NCI-H345 (cell line): ENCODE results near the gene AFF4.
A peak's percentile ranks its signal among the peaks of the same experiment; 100 is the strongest.

Experiments
- DNase-seq: peaks from one replicate; lab custom pipeline; 2025; lab: John Stamatoyannopoulos, UW

Gene AFF4

DNA sequence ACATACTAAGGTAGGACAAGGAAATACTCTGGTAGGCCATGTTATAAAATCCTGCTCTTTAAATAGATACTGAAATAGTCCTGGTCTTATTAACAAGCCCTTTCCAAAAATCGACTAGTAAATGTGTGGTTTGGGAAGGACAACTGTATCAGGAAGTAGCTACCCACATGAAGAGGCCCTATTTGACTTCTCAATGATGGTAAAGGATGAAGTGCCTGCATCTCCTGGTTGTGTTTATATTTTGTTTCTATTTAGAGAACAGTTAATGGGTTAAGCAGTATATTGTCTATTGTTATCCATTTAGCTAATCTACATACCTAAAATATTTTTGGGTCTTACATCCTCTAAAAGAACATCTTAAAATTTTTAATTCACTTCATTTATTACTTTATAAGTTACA, 109.6 kb downstream of the AFF4 start:
- DNase-seq, result no peak

DNA sequence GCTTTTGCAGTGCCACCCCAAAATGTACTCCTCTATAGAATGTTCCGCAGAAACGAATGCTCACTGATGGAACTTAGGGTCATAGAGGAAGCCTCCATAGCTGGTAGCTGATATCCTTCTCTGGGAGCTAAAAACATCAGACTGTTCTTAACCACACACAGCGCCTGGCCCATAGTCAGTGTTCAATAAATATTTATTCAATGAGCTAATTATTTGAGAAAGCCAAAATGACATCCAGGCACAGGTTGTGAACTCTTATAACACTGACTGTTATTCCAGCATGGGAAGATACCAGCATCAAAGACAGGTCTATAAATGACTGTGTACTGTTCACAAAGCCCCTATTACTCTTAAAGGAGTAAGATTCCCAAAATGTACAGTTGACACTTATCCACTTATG, 110.1 kb downstream of the AFF4 start:
- DNase-seq, result no peak

- DNase-seq, result no peak
Observed at GRCh38 chr5:132850066-132850465, 113.4 kb downstream of the AFF4 start.

- DNase-seq, result no peak
Observed at GRCh38 chr5:132849347-132849746, 114.1 kb downstream of the AFF4 start.

GRCh38 chr5:132848270-132848669, 115.2 kb downstream of the AFF4 start:
- no peak for DNase-seq

DNA sequence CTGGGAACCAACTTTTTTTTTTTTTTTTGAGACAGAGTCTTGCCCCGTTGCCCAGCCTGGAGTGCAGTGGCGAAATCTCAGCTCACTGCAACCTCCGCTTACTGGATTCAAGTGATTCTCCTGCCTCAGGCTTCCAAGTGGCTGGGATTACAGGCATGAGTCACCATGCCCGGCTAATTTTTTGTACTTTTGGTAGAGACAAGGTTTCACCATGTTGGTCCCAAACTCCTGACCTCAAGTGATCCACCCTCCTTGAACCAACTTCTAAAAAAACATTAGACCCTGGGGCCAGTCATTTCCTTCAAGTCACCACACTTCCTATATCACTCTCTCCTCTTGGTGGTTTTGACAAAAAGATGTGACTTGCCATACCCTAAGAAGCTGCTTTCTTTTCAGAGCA, 122.1 kb downstream of the AFF4 start:
- DNase-seq, result no peak

DNA sequence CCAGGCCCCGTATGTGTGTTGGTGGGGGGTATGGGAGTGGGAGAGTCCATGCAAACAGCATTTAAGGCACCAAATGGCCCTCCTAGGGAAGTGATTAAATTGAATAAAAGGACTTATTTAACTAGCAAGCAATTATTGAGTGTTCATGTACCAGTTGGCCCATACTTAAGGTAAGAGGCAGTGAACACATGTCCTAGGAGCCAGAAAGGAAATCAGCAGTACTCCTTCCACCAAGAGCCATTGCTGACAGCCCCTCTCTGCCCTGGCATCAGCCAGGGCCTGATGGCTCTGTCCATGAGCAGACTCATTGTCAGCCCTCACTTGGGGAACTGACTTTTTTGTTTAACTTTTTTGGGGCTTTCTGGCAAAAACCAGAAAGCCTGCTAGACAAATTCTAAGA, 122.5 kb downstream of the AFF4 start:
- no peak for DNase-seq

- DNase-seq, result no peak
Observed at GRCh38 chr5:132840313-132840712, 123.1 kb downstream of the AFF4 start.

DNA sequence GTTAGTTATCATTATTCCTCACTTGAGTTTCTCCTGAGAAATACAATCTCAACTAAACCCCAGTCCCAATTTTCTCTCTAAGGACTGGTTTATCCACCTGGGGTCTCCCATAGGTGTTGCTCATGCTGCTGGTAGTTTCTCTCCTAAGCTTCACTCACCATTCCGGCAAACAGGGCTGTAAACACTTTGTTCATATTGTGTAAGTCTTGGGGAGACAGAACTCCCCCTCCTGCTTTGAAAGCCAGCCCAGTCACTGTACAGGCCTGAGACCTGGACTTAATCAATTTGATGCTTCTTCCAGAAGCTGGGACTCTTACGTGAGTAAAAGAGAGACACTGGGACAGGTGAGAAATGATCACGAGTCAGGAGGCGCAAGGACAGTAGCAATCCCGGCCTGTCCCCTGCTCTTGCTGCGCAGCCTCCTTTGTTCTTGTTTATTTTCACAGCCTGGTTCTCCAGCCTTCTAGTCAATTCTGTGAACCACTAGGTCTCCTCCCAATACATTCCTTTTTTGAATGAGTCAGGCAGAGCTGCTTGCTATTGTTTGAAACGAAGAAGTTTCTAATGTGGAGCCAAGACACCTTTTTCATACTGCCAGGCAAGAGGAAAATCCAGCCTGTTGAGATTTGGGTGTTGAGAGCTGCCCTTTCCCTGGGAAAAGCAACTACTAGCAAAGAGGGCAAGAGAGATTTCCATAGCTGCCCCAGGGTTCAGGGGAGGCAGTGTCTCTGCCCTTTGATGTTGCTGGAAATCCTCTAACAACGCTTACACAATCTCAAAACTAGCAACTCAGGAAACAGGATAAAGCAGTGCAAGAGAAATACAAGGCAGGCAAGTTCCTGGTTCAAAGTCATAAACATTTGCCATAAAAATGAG, 123.8 kb downstream of the AFF4 start:
- DNase-seq, result no peak

DNA sequence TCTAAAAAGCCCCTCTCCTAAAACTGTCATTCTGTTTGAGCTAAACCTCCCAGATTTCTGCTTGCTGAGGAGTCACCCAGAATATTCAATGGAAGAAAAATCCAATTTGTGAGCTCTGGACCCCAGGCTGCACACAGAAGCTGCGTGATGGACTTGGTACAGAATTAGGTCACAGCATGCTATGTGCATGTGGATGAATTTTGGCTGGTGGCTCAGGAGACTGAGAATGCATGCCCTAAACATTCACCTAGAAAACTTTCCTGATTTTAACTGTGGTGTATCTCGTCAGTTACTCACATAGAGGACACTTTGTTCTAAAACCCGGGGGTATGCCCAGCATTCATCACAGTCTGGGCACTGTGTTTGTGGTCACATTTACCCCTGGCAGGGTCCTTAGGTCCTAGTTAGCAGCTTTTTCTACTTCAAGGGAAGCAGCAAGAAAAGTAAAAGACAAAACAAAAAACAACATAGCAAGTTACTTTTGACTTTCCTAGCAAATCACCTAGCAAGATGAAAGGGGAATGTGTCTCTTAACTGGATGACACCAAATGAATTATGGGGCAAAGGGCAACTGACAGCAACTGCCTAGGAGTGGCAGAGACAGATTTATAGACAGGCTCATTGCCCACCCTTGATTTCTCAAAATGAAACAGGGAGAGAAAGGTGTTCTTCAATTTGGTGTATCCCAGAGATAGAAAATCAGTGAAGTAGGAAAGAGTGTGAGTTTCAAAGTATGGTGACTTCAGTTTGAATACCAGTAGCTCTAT, 124.7 kb downstream of the AFF4 start:
- DNase-seq, result no peak

DNA sequence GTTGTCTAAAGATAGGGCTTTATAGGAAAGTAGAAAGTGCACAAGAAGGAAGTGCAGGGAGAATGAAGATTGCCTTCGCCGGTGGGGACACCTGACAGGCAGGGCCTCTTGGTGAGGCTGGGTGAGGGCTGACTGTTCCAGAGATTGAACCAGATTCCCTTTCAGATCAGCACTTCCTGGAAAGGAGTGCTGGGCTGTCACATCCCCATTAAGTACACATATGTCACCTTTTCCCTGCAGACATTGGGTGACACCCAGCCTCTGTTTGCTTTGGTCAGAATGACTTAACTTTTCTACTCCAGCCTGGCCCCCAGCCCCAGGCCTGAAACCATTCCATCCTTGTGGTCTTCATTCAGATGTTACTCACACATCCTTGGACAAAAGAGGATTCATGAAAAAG, 125.6 kb downstream of the AFF4 start:
- no peak for DNase-seq

DNA sequence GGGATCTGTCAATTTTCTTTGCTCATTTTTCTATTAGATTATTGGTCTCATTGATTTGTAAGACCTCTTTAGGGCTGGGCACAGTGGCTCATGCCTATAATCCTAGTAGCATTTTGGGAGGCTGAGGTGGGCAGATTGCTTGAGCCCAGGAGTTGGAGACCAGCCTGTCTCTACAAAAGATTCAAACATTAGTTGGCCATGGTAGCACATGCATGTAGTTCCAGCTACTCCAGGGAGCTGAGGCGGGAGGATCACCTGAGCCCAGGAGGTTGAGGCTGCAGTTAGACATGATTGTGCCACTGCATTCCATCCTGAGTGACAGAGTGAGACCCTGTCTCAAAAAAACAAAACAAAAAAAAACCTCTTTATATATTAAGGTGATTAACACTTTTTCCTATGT, 126.6 kb downstream of the AFF4 start:
- no peak for DNase-seq

GRCh38 chr5:132834057-132834456, 129.4 kb downstream of the AFF4 start:
- DNase-seq, result no peak

DNA sequence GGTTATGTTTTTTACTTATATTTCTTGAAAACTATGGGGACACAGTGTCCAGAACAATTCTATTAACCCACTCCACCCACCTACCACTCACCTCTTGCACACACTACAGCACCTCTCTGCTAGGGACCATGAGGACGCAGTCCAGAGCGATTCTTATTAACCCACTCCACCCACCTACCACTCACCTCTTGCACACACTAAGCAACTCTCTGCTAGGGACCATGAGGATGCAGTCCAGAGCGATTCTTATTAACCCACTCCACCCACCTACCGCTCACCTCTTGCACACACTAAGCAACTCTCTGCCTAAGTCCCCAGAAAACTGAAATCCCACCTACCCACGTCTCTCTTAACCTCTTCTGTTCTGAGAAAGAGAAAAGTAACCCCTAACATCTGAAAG, 130.8 kb downstream of the AFF4 start:
- no peak for DNase-seq

GRCh38 chr5:132831095-132831860, 132.2 kb downstream of the AFF4 start:
- DNase-seq, result no peak

- peak; percentile 34 for DNase-seq
Observed at GRCh38 chr5:132830436-132831094, 132.9 kb downstream of the AFF4 start, which contains the start of gene SHROOM1. TSS of gene SHROOM1 (minus strand) at chr5:132830647. CDS start at chr5:132826140, 4,507 bp downstream.

- DNase-seq, result peak; percentile 67
Observed at GRCh38 chr5:132829742-132830435, 133.5 kb downstream of the AFF4 start.

- no peak for DNase-seq
Observed at GRCh38 chr5:132828846-132829494, 134.5 kb downstream of the AFF4 start.

- DNase-seq, result no peak
Observed at GRCh38 chr5:132827943-132828673, 135.3 kb downstream of the AFF4 start.
